HuH-7 (cell line): ENCODE results near the gene USP48.
"Not testable (repeated sequence)": the region's sequence is repeated elsewhere in the genome, so short reads cannot be mapped to it uniquely, and the experiment has no call there.

Experiments used
- DNase-seq: peaks from one replicate; pipeline ENCODE4 v3.0.0; 2011; ENCODE audit warnings: low spot score

USP48 gene

GRCh38 chr1:21782868-21783678, at the start of gene USP48:
TSS of gene USP48 (minus strand) at chr1:21783149. CDS start at chr1:21782957, 192 bp downstream.
- peak; percentile 90 for DNase-seq

GRCh38 chr1:21831454-21831970, 48.6 kb upstream of the USP48 start:
- no peak for DNase-seq

- no peak for DNase-seq
These were observed 48.0 kb upstream of the USP48 start for GRCh38 chr1:21830792-21831453.

GRCh38 chr1:21829294-21829693, 46.3 kb upstream of the USP48 start:
- DNase-seq: no peak

- DNase-seq: no peak
These were observed 45.7 kb upstream of the USP48 start for GRCh38 chr1:21828506-21829210.

- DNase-seq: no peak
These were observed 45.1 kb upstream of the USP48 start for GRCh38 chr1:21828075-21828474.

- DNase-seq: no peak
These were observed 44.3 kb upstream of the USP48 start for GRCh38 chr1:21827141-21827679.

- DNase-seq: not testable (repeated sequence)
These were observed 43.7 kb upstream of the USP48 start for GRCh38 chr1:21826694-21827093.

GRCh38 chr1:21825393-21825792, 42.4 kb upstream of the USP48 start:
- no peak for DNase-seq

GRCh38 chr1:21824926-21825325, 42.0 kb upstream of the USP48 start:
- DNase-seq: no peak

GRCh38 chr1:21823980-21824702, 41.2 kb upstream of the USP48 start:
- no peak for DNase-seq

- DNase-seq: no peak
These were observed 40.4 kb upstream of the USP48 start for GRCh38 chr1:21823206-21823979.

GRCh38 chr1:21822349-21822748, 39.4 kb upstream of the USP48 start:
- DNase-seq: no peak

- no peak for DNase-seq
These were observed 38.6 kb upstream of the USP48 start for GRCh38 chr1:21821385-21822019.

- no peak for DNase-seq
These were observed 37.8 kb upstream of the USP48 start for GRCh38 chr1:21820597-21821232.

GRCh38 chr1:21818656-21819055, 35.7 kb upstream of the USP48 start:
- DNase-seq: peak; percentile 90

GRCh38 chr1:21816602-21817302, 33.8 kb upstream of the USP48 start:
- peak; percentile 7 for DNase-seq

GRCh38 chr1:21815724-21816321, 32.9 kb upstream of the USP48 start:
- DNase-seq: no peak
